ENCODE results near the gene HTD2.
"Not testable (repeated sequence)": the region's sequence is repeated elsewhere in the genome, so short reads cannot be mapped to it uniquely, and the experiment has no call there.

The HTD2 gene

GRCh38 chr3:58305882-58306711 lies at the start of gene HTD2, which contains the start of gene RPP14:
Gene HTD2 (plus strand): TSS chr3:58306520. CDS start chr3:58317614, 11,094 bp downstream.
Gene RPP14 (plus strand): TSS chr3:58306245. CDS start chr3:58310330, 4,085 bp downstream.
- peak; percentile 94 for DNase-seq

GRCh38 chr3:58258392-58259055 lies 47.8 kb upstream of the HTD2 start:
- DNase-seq = no peak

DNA sequence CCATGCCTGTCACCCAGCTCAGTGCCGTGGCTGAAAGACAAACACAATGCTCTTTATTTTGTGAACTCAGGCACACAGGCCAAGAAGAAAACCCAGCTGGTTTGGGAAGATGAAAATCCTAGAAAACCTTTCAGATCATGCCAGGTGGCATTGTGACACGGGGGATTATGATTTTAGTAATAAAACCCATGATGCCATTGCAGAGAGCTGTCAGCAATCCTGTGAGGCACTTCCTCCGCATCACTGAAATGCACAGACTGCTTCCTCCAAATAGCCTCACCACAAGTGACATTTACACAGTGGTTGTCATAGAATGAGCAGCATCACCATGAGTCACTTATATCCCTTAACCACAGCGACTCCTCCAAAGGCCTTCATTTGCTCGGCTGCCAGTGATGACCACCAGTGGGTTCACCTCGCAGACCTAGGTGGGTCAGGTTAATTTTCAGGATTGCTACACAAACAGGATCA lies 46.0 kb upstream of the HTD2 start:
- no peak for DNase-seq

GRCh38 chr3:58260733-58261132 lies 45.6 kb upstream of the HTD2 start:
- no peak for DNase-seq

DNA sequence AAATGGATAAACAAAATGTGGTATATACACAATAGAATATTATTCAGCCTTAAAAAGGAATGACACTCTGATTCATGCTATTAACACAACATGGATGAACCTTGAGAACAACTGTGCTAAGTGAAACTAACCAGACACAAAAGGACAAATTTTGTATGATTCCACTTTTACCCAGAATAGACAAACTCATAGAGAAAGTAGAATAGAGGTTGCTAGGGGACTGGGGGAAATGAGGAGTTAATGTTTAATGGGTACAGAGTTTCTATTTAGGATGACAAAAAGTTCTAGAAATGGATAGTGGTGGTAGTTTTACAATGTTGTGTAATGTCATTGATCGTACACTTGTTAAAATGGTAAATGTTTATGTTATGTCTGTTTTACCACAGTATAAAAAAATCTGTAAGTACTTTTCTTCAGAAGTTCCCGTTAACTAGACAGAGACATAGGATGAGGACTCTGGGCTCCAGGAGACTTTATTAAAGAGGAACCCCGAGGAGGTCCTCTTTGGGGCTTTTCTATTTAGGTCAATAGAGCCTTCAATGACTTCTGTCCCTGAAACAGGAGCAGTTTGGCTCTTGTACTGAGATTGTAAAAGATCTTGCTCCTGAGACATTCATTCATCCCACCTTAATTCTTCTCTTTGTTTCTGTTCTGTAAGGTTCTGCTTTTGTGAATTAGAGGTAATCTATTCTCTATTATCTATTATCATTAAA lies 44.2 kb upstream of the HTD2 start:
- no peak for DNase-seq

DNA sequence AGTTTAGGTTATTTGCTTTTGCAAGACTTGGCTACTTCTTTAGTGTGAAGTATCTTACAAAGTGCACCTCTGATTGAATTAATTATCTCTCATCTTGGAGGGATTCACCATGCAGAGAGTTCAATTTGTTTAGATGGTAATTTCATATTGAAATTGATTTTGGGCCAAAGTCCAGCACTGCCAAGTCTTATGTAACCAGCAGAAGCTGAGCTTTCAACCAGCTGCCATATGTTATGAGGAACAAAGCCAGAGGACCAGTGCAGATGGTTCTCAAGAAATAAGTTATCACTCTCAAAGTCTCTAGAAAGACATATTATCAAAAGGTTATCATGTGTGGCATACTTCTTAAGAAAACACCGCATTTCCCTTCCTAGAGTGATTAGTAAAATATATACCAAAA lies 39.7 kb upstream of the HTD2 start:
- no peak for DNase-seq

- not testable (repeated sequence) for DNase-seq
Measured at GRCh38 chr3:58267543-58267942, 38.8 kb upstream of the HTD2 start.

DNA sequence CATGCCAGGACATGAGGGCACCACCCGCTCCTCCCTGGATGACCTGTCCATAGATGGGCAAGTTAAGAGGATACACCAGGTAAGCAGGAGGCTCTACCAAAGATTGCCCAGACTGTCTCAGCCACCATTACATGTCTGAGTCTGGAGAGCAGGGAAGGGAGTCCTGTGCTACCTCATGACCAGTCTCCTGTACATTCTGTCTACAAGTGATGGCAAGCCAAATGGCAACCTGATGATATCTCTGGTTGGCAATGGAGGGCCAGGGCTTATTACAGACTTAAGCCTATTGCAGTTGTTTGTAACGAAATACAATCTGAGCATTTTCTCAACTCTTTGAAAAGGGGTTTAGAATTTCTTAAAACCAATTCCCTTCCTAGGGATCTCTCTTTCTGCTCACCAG lies 37.0 kb upstream of the HTD2 start:
- no peak for DNase-seq

DNA sequence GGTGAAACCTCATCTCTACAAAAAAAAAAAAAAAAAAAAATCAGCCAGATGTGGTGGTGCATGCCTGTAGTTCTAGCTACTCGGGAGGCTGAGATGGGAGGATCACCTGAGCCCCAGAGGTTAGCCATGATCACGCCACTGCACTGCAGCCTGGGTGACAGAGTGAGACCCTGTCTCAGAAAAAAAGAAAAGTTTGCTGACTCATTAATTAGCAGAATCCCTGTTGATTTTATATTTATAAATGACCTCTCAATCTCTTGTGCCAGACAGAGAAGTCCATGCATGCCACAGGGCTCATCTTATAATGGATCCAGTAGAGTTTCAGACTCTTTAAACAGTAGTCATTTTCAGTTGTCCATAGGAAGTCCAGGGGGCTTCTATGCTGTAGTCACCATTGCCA lies 35.8 kb upstream of the HTD2 start:
- no peak for DNase-seq

- DNase-seq = no peak
Measured at GRCh38 chr3:58271901-58272501, 34.3 kb upstream of the HTD2 start.

- DNase-seq = no peak
Measured at GRCh38 chr3:58272891-58273290, 33.4 kb upstream of the HTD2 start.

DNA sequence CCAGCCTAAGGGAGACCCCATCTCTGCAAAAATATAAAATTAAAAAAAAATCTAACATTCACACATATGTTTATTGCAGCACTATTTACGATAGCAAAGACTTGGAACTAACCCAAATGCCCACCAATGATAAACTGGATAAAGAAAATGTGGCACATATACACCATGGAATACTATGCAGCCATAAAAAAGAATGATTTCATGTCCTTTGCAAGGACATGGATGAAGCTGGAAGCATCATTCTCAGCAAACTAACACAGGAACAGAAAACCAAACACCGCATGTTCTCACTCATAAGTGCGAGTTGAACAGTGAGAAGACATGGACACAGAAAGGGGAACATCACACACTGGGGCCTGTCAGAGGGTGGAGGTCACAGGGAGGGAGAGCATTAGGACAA lies 33.0 kb upstream of the HTD2 start:
- not testable (repeated sequence) for DNase-seq

- DNase-seq = no peak
Measured at GRCh38 chr3:58274027-58274614, 32.2 kb upstream of the HTD2 start.

DNA sequence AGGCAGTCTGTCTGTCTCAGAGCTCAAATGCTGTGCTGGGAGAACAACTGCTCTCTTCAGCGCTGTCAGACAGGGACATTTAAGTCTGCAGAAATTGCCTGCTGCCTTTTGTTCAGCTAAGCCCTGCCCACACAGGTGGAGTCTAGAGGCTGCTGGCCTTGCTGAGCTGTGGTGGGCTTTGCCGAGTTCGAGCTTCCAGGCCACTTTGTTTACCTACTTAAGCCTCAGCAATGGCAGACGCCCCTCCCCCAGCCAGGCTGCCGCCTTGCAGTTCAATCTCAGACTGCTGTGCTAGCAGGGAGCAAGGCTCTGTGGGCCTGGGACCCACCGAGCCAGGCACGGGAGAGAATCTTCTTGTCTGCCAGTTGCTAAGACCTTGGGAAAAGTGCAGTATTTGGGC lies 25.3 kb upstream of the HTD2 start:
- DNase-seq = no peak

DNA sequence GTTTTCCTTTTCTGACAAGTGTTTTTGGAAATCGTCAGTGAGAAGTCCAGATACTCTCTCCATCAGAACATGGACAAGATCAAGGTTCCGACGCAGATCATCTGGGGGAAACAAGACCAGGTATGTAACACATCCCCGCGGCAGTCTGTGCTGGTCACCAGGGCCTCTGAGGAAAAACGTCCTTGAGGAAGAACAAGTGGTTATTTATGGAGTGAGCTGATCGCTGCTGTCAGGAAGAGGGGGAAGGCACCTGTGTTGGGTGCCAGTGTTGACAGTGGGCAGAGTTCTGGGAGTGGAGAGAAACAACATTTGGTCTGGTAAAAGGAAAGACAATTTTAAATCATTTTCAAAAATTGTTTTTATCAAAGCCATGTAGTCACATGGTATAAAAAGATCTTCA lies 21.0 kb upstream of the HTD2 start:
- no peak for DNase-seq

- DNase-seq = no peak
Measured at GRCh38 chr3:58287354-58287753, 19.0 kb upstream of the HTD2 start.

- no peak for DNase-seq
Measured at GRCh38 chr3:58288011-58288728, 18.1 kb upstream of the HTD2 start.

DNA sequence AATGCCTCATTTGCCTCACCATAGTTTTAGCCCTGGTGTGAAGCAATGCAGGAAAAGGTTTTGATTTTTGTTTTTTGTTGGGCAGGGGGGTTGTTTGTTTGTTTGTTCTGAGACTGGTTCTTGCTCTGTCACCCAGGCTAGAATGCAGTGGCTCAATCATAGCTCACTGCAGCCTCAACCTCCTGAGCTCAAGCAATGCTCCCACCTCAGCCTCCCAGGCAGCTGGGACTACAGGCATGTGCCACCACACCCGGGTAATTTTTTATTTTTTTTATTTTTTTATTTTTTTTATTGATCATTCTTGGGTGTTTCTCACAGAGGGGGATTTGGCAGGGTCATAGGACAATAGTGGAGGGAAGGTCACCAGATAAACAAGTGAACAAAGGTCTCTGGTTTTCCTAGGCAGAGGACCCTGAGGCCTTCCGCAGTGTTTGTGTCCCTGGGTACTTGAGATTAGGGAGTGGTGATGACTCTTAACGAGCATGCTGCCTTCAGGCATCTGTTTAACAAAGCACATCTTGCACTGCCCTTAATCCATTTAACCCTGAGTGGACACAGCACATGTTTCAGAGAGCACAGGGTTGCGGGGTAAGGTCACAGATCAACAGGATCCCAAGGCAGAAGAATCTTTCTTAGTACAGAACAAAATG lies 17.2 kb upstream of the HTD2 start:
- DNase-seq = not testable (repeated sequence)

- DNase-seq = not testable (repeated sequence)
Measured at GRCh38 chr3:58290446-58290845, 15.9 kb upstream of the HTD2 start.

DNA sequence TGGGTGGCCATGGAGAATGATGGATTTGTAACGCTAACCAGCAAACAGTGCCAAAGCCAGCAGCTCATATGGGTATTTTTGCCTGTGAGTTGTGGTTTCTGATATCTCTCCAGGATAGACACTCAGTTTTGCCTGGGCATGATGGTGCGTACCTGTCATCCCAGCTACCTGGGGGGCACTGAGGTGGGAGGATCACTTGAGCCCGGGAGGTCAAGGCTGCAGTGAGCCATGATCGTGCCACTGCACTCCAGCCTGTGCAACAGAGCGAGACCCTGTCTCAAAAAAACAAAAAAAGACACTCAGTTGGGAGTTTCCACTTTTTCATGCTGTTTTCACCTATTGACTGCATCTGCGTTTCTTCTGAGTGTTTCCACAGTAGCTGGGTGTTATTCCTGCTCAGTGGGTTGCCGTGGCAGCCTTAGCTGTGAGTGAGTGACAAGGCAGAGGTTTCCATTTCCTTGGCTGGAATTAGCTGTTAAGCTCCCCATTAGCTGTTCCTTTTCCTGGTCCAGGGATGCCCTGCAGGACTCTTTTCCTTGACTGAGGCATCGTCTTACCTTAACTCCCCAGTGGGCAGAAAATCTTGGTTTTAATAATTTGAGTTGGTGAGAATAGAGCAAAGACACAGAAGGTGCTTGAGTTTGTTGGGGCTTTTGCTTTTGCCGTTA lies 14.5 kb upstream of the HTD2 start:
- DNase-seq = no peak

GRCh38 chr3:58292866-58293265 lies 13.5 kb upstream of the HTD2 start:
- DNase-seq = no peak

Data from NCI-H146 (cell line).